ENCODE data around the gene RBM47.

Gene RBM47

DNA sequence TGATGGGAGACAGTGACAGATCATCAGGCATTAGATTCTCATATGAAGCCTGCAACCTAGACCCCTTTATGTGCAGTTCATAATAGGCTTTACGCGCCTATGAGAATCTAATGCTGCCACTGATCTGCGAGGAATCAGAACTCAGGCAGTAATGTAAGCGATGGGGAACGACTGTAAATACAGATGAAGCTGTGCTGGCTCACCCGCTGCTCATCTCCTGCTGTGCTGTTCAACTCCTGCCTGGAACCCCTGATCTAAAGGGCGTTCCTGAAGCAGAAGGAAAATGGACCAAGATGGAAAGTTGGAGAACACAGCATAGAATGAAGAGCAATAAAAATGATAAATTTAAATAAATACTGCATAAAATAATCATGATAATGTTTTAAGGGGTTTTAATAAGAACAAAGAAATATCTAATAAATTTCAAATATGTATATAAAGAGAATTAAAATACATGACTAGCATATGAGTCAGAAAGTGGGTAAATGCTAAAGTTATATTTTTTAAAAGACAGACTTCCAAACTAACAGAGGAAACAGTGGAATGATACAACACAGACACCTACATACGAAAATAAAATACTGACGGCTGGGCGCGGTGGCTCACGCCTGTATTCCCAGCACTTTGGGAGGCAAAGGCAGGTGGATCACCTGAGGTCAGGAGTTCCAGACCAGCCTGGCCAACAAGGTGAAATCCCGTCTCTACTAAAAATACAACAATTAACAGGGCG, 59.2 kb downstream of the RBM47 start:
- TF ChIP-seq RAD21 (IDR thresholded peaks at IDR 0.05; ENCODE audit: low read depth) (no peak), EP300 (IDR thresholded peaks at IDR 0.05; ENCODE audit: borderline replicate concordance) (no peak), NFIC (IDR thresholded peaks at IDR 0.05) (no peak), FOXM1 (IDR thresholded peaks at IDR 0.05; ENCODE audit: borderline replicate concordance, low read depth) (no peak), CREB1 (IDR thresholded peaks at IDR 0.05; ENCODE audit: low read depth) (no peak), EGR1 (IDR thresholded peaks at IDR 0.05) (no peak), TAF1 (IDR thresholded peaks at IDR 0.05; ENCODE audit: low read depth) (no peak)
- TF ChIP-seq, protein P1, sequence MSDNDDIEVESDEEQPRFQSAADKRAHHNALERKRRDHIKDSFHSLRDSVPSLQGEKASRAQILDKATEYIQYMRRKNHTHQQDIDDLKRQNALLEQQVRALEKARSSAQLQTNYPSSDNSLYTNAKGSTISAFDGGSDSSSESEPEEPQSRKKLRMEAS (IDR thresholded peaks at IDR 0.05): no peak

- TF ChIP-seq TCF12 (IDR thresholded peaks at IDR 0.05; ENCODE audit: low read depth) (no peak), CEBPB (IDR thresholded peaks at IDR 0.05) (no peak), TEAD4 (IDR thresholded peaks at IDR 0.05) (no peak), USF1 (IDR thresholded peaks at IDR 0.05) (no peak), RAD21 (IDR thresholded peaks at IDR 0.05; ENCODE audit: low read depth) (no peak), CREB1 (IDR thresholded peaks at IDR 0.05; ENCODE audit: low read depth) (no peak), NFIC (IDR thresholded peaks at IDR 0.05) (no peak), EP300 (IDR thresholded peaks at IDR 0.05; ENCODE audit: borderline replicate concordance) (no peak), ZBTB7A (IDR thresholded peaks at IDR 0.05; ENCODE audit: low read depth) (no peak)
- TF ChIP-seq, protein P1 (IDR thresholded peaks at IDR 0.05): no peak
- TF ChIP-seq, protein P2, sequence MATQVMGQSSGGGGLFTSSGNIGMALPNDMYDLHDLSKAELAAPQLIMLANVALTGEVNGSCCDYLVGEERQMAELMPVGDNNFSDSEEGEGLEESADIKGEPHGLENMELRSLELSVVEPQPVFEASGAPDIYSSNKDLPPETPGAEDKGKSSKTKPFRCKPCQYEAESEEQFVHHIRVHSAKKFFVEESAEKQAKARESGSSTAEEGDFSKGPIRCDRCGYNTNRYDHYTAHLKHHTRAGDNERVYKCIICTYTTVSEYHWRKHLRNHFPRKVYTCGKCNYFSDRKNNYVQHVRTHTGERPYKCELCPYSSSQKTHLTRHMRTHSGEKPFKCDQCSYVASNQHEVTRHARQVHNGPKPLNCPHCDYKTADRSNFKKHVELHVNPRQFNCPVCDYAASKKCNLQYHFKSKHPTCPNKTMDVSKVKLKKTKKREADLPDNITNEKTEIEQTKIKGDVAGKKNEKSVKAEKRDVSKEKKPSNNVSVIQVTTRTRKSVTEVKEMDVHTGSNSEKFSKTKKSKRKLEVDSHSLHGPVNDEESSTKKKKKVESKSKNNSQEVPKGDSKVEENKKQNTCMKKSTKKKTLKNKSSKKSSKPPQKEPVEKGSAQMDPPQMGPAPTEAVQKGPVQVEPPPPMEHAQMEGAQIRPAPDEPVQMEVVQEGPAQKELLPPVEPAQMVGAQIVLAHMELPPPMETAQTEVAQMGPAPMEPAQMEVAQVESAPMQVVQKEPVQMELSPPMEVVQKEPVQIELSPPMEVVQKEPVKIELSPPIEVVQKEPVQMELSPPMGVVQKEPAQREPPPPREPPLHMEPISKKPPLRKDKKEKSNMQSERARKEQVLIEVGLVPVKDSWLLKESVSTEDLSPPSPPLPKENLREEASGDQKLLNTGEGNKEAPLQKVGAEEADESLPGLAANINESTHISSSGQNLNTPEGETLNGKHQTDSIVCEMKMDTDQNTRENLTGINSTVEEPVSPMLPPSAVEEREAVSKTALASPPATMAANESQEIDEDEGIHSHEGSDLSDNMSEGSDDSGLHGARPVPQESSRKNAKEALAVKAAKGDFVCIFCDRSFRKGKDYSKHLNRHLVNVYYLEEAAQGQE (IDR thresholded peaks at IDR 0.05; ENCODE audit: low read depth): no peak
Measured at GRCh38 chr4:40564815-40565483, 64.7 kb downstream of the RBM47 start.

- no peak for TF ChIP-seq YY1 (IDR thresholded peaks at IDR 0.05; ENCODE audit: low read depth)
- TF ChIP-seq, protein P2 (IDR thresholded peaks at IDR 0.05; ENCODE audit: low read depth): no peak
Measured at GRCh38 chr4:40564004-40564403, 65.7 kb downstream of the RBM47 start.

- TF ChIP-seq, protein P2 (IDR thresholded peaks at IDR 0.05; ENCODE audit: low read depth): no peak
- TF ChIP-seq CREB1 (IDR thresholded peaks at IDR 0.05; ENCODE audit: low read depth) (no peak), USF1 (IDR thresholded peaks at IDR 0.05) (no peak), TAF1 (IDR thresholded peaks at IDR 0.05; ENCODE audit: low read depth) (no peak), YY1 (IDR thresholded peaks at IDR 0.05; ENCODE audit: low read depth) (no peak), EP300 (IDR thresholded peaks at IDR 0.05; ENCODE audit: borderline replicate concordance) (no peak), RAD21 (IDR thresholded peaks at IDR 0.05; ENCODE audit: low read depth) (no peak), EGR1 (IDR thresholded peaks at IDR 0.05) (no peak), CEBPB (IDR thresholded peaks at IDR 0.05) (no peak), TEAD4 (IDR thresholded peaks at IDR 0.05) (no peak), ZBTB7A (IDR thresholded peaks at IDR 0.05; ENCODE audit: low read depth) (no peak), FOXM1 (IDR thresholded peaks at IDR 0.05; ENCODE audit: borderline replicate concordance, low read depth) (no peak), TCF12 (IDR thresholded peaks at IDR 0.05; ENCODE audit: low read depth) (no peak), NFIC (IDR thresholded peaks at IDR 0.05) (no peak)
- TF ChIP-seq, protein P1 (IDR thresholded peaks at IDR 0.05): no peak
Measured at GRCh38 chr4:40563401-40563800, 66.3 kb downstream of the RBM47 start.
